Vagina (tissue), 2 donors: ENCODE data around the gene LSP1. TPM values are rescaled to one million over a fixed set of nuclear protein-coding genes. Genes with fewer than 3 reads are reported as not detected.

Source experiments
- DNase-seq, 2 donors: peaks; one replicate each; pipeline ENCODE4 v3.0.0-alpha.2; 2017; ENCODE audit errors: extremely low spot score in 2 of 2
- H3K27ac ChIP-seq: fragments of 200-600 bp; sonication (generic); one replicate; pipeline ENCODE4 v1.5.1; 2019
- H3K27me3 ChIP-seq: fragments of 200-600 bp; sonication (generic); one replicate; pipeline ENCODE4 v1.5.1; 2019
- H3K36me3 ChIP-seq, 2 donors: fragments of 200-600 bp; sonication (generic); one replicate each; pipeline ENCODE4 v1.5.1; 2017 to 2019
- H3K4me1 ChIP-seq: fragments of 200-600 bp; sonication (generic); one replicate; pipeline ENCODE4 v1.5.1; 2019
- H3K4me3 ChIP-seq, 2 donors: fragments of 200-600 bp; sonication (generic); 1 replicate in 1 of 2; 2 replicates in 1 of 2; pipeline ENCODE4 v1.5.1; 2016 to 2019
- H3K9me3 ChIP-seq: fragments of 200-600 bp; sonication (generic); one replicate; pipeline ENCODE4 v1.5.1; 2019
- CTCF ChIP-seq, 3 experiments: fragments of 450-650 bp in 2 of 3; fragments of 200-600 bp in 1 of 3; sonication (generic) in 1 of 3; IDR thresholded peaks; one replicate each; pipeline ENCODE4 v1.5.1; 2017 to 2019; ENCODE audit warnings: antibody characterized with exemption in 3 of 3, mild to moderate bottlenecking in 2 of 3, moderate library complexity in 2 of 3
- POLR2A ChIP-seq, 2 donors: fragments of 450-650 bp; IDR thresholded peaks; one replicate each; pipeline ENCODE4 v1.6.1; 2017; ENCODE audit warnings: antibody characterized with exemption in 2 of 2, mild to moderate bottlenecking in 2 of 2, moderate library complexity in 2 of 2
- POLR2AphosphoS5 ChIP-seq, 2 donors: sonication (generic); formaldehyde crosslinking; IDR thresholded peaks; one replicate each; pipeline ENCODE4 v1.9.0; 2017; ENCODE audit warnings: antibody characterized with exemption in 2 of 2, mild to moderate bottlenecking in 2 of 2, low read depth in 1 of 2; ENCODE audit not compliant: insufficient read depth in 1 of 2
- intact Hi-C: fragments of 100-400 bp; cut with DNase I; formaldehyde crosslinking; loops from one replicate; pipeline ENCODE4 v1.15.1; 2023
- total RNA-seq: library from RNA; depleted of rRNA; stranded (reverse); fragments of >200 nt; gene quantifications from one replicate; pipeline ENCODE4 v1.2.3, GENCODE V29; 2016

Gene LSP1
- total RNA-seq, 1 donor from 2014 or later = 32.7 TPM

DNA sequence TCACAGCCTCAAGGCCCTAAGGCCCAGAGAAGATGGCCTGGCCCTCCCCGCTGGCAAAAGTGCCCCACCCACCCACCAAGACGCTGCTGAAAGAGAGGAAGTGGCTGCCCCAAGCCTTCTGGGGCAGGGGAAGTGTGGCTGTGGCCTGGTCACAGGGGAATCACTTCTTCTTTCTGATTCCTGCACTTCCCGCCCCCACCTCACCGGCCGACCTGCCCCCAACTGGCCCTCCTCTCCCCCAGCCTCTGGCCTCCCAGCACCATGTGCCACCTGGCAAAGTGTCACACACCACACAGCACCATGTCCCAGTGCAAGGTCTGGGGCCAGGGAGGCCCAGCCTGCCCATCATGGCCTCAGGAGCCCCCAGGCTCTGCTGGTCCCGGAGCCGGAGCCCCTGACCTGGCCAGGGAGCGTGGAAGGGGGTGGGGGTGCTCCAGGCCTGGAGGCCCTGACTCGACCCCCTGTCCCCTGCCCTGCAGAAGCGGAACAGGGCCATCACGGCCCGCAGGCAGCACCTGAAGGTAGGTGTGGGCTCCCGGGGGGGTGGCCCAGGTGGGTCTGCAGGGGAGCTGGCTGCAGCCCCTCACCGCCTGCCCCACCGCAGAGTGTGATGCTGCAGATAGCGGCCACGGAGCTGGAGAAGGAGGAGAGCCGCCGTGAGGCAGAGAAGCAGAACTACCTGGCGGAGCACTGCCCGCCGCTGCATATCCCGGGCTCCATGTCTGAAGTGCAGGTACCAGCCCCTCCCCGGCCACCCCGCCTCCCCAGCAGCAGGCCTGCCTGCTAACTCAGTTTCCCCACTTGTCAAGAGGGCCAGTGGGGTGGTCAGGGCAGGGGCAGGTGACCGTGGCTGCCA lies 12.7 kb upstream of the LSP1 start:
- no peak for DNase-seq
- Histone ChIP-seq H3K36me3 (no peaks in the 10 kb centered on the region), H3K9me3 (no peaks in the 10 kb centered on the region), H3K27me3 (no peaks in the 10 kb centered on the region), H3K4me1 (peaks cover 27% of the 10 kb centered on the region), H3K27ac (no peak overlapping the region), H3K4me3 (no peak overlapping the region)
- intact Hi-C loops = loop anchor here (5.0 kb wide), 1 partner anchor 312 kb away; no protein-coding TSS in a partner anchor
- TF ChIP-seq POLR2A (IDR thresholded peaks at IDR 0.05) = no peak
- TF ChIP-seq POLR2AphosphoS5 (IDR thresholded peaks at IDR 0.05; ENCODE audit: insufficient read depth in 1 of 2, low read depth in 1 of 2) = no peak
- TF ChIP-seq CTCF (IDR thresholded peaks at IDR 0.05) = no peak

- Histone ChIP-seq H3K27ac (no peak overlapping the region), H3K4me1 (peaks cover 27% of the 10 kb centered on the region), H3K4me3 (no peak overlapping the region), H3K36me3 (no peaks in the 10 kb centered on the region), H3K27me3 (no peaks in the 10 kb centered on the region), H3K9me3 (no peaks in the 10 kb centered on the region)
- intact Hi-C loops = no loop called here
- TF ChIP-seq POLR2A (IDR thresholded peaks at IDR 0.05) (no peak), POLR2AphosphoS5 (IDR thresholded peaks at IDR 0.05; ENCODE audit: insufficient read depth in 1 of 2, low read depth in 1 of 2) (no peak), CTCF (IDR thresholded peaks at IDR 0.05) (no peak)
- DNase-seq = no peak
These were observed 12.0 kb upstream of the LSP1 start for GRCh38 chr11:1840780-1841480.

DNA sequence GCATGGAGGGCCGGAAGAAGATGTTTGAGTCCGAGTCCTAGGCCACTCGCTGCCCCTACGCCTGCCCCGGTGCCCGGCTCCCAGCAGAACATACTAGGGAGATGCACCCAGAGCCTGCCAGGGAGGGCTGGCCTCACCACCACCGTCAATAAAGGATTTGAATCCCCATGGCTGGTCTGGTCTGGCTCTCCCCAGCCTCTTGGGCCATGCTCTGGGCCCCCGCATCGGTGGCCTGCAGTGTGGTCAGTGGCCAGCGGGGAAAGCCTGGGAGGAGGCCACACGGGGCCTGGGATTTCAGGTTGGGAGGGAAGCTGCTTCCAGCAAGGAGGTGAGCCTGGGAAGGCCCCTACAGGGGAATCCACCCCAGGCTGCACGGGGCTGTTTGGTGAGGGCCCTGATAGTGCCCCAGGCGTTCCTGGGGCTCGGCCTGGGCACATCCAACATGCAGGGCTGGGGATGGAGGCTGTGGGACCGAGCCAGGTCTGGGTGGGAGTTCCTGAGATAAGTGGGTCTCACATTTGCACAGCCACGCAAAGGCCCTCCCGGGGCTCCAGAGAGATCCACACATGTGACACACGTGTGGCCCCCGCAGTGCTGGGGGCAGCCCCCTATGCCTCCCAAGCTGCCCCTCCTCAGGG lies 11.3 kb upstream of the LSP1 start:
- TF ChIP-seq POLR2AphosphoS5 (IDR thresholded peaks at IDR 0.05; ENCODE audit: insufficient read depth in 1 of 2, low read depth in 1 of 2) (no peak), POLR2A (IDR thresholded peaks at IDR 0.05) (no peak), CTCF (IDR thresholded peaks at IDR 0.05) (no peak)
- Histone ChIP-seq H3K4me3 (no peak overlapping the region), H3K4me1 (peaks cover 27% of the 10 kb centered on the region)

GRCh38 chr11:1842149-1843097 lies 10.5 kb upstream of the LSP1 start:
- Histone ChIP-seq H3K9me3 (no peaks in the 10 kb centered on the region), H3K36me3 (no peaks in the 10 kb centered on the region), H3K4me1 (peaks cover 25% of the 10 kb centered on the region), H3K27me3 (no peaks in the 10 kb centered on the region), H3K4me3 (no peak overlapping the region), H3K27ac (no peak overlapping the region)
- TF ChIP-seq CTCF (IDR thresholded peaks at IDR 0.05) (no peak), POLR2AphosphoS5 (IDR thresholded peaks at IDR 0.05; ENCODE audit: insufficient read depth in 1 of 2, low read depth in 1 of 2) (no peak), POLR2A (IDR thresholded peaks at IDR 0.05) (no peak)
- DNase-seq = no peak
- intact Hi-C loops = no loop called here

More for the DNA sequence above, 11.3 kb upstream of the LSP1 start:
- H3K9me3 ChIP-seq = no peaks in the 10 kb centered on the region
- no peak overlapping the region for H3K27ac ChIP-seq
- DNase-seq = no peak
- intact Hi-C loops = no loop called here
- H3K36me3 ChIP-seq = no peaks in the 10 kb centered on the region
- no peaks in the 10 kb centered on the region for H3K27me3 ChIP-seq
